Smooth muscle cell (in vitro differentiated cells): ENCODE data around the gene TRDMT1. TPM values are rescaled to one million over a fixed set of nuclear protein-coding genes. Genes with fewer than 3 reads are reported as not detected.
A peak's percentile ranks its signal among the peaks of the same experiment; 100 is the strongest.

Source experiments
- DNase-seq: peaks from one replicate; lab custom pipeline; 2025; ENCODE audit not compliant: unreplicated experiment; lab: John Stamatoyannopoulos, UW
- H2AFZ ChIP-seq: fragments of 200-600 bp; sonication (generic); 2 replicates; pipeline ENCODE4 v1.6.0; 2016; ENCODE audit warnings: antibody characterized with exemption, low read depth, mild to moderate bottlenecking
- H3F3A ChIP-seq: fragments of 200-600 bp; sonication (generic); 2 replicates; pipeline ENCODE4 v1.6.0; 2017; ENCODE audit warnings: antibody characterized with exemption, low read depth
- H3K27ac ChIP-seq: fragments of 200-600 bp; sonication (generic); 2 replicates; pipeline ENCODE4 v1.5.1; 2016; ENCODE audit warnings: low read depth, mild to moderate bottlenecking
- H3K27me3 ChIP-seq: fragments of 200-600 bp; sonication (generic); 2 replicates; pipeline ENCODE4 v1.6.1; 2016; ENCODE audit warnings: low read depth, mild to moderate bottlenecking
- H3K36me3 ChIP-seq: fragments of 200-600 bp; sonication (generic); 2 replicates; pipeline ENCODE4 v1.5.1; 2016; ENCODE audit warnings: low read depth
- H3K4me1 ChIP-seq: fragments of 200-600 bp; sonication (generic); 2 replicates; pipeline ENCODE4 v1.5.1; 2016; ENCODE audit warnings: low read depth
- H3K4me2 ChIP-seq: fragments of 200-600 bp; sonication (generic); 2 replicates; pipeline ENCODE4 v1.6.0; 2016; ENCODE audit warnings: mild to moderate bottlenecking
- H3K4me3 ChIP-seq: fragments of 200-600 bp; sonication (generic); 2 replicates; pipeline ENCODE4 v1.5.1; 2016; ENCODE audit warnings: mild to moderate bottlenecking
- H3K79me2 ChIP-seq: fragments of 200-600 bp; sonication (generic); 2 replicates; pipeline ENCODE4 v1.6.0; 2016; ENCODE audit warnings: low read depth, mild to moderate bottlenecking
- H3K9ac ChIP-seq: fragments of 200-600 bp; sonication (generic); 2 replicates; pipeline ENCODE4 v1.6.0; 2016; ENCODE audit warnings: low read depth
- H3K9me3 ChIP-seq: fragments of 200-600 bp; sonication (generic); replicated peaks from 2 replicates; pipeline ENCODE4 v1.5.1; 2016; ENCODE audit warnings: low read depth
- H4K20me1 ChIP-seq: fragments of 200-600 bp; sonication (generic); 2 replicates; pipeline ENCODE4 v1.6.0; 2016; ENCODE audit warnings: low read depth
- WGBS: methylation state at CpG from one replicate; pipeline ENCODE4 v1.1.7; 2016; ENCODE audit warnings: low lambda C conversion rate; 5-methylcytosine and 5-hydroxymethylcytosine counted together
- polyA plus RNA-seq: library from polyadenylated mRNA; unstranded; fragments of >200 nt; fragmentation: Nextera tagmentation; extraction: Ambion mirVana; gene quantifications from 2 replicates; pipeline ENCODE4 v1.2.1, GENCODE V29; 2016
- total RNA-seq: library from RNA; depleted of rRNA; stranded (reverse); fragments of >200 nt; gene quantifications from 2 replicates; pipeline ENCODE4 v1.2.3, GENCODE V29; 2014
- TF ChIP-seq, protein P1 (sequence below): fragments of 200-600 bp; sonication (generic); IDR thresholded peaks from 2 replicates; pipeline ENCODE4 v1.5.1; 2017; ENCODE audit warnings: borderline replicate concordance, mild to moderate bottlenecking, antibody characterized with exemption; ENCODE audit not compliant: insufficient read depth, poor library complexity, severe bottlenecking

Gene TRDMT1
- total and polyA plus RNA-seq, 2 experiments from 2014 or later, result 2.5 to 7.3 TPM

DNA sequence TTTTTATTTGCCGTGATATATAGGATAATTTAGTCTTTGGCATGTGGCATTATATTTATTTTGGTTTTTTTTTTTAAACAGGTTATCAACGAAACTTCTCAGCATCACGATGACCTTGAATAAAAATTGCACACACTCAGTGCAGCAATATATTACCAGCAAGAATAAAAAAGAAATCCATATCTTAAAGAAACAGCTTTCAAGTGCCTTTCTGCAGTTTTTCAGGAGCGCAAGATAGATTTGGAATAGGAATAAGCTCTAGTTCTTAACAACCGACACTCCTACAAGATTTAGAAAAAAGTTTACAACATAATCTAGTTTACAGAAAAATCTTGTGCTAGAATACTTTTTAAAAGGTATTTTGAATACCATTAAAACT lies 35.7 kb upstream of the TRDMT1 start:
- Histone ChIP-seq H3K27ac (peak overlapping the region; percentile 99), H2AFZ (no peak overlapping the region), H3F3A (peaks cover 62% of the 10 kb centered on the region), H3K4me1 (peaks cover 8% of the 10 kb centered on the region), H3K9ac (no peak overlapping the region), H3K79me2 (peaks cover 34% of the 10 kb centered on the region), H4K20me1 (peaks cover 66% of the 10 kb centered on the region), H3K27me3 (no peaks in the 10 kb centered on the region), H3K36me3 (peaks cover 42% of the 10 kb centered on the region), H3K4me2 (peak overlapping the region; percentile 96), H3K9me3 (no peaks in the 10 kb centered on the region), H3K4me3 (no peak overlapping the region)
- 92% methylated on average over 5 of the region's 5 CpGs for WGBS
- TF ChIP-seq, protein P1, sequence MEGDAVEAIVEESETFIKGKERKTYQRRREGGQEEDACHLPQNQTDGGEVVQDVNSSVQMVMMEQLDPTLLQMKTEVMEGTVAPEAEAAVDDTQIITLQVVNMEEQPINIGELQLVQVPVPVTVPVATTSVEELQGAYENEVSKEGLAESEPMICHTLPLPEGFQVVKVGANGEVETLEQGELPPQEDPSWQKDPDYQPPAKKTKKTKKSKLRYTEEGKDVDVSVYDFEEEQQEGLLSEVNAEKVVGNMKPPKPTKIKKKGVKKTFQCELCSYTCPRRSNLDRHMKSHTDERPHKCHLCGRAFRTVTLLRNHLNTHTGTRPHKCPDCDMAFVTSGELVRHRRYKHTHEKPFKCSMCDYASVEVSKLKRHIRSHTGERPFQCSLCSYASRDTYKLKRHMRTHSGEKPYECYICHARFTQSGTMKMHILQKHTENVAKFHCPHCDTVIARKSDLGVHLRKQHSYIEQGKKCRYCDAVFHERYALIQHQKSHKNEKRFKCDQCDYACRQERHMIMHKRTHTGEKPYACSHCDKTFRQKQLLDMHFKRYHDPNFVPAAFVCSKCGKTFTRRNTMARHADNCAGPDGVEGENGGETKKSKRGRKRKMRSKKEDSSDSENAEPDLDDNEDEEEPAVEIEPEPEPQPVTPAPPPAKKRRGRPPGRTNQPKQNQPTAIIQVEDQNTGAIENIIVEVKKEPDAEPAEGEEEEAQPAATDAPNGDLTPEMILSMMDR, result no peak
- no peak for DNase-seq

- no peaks in the 10 kb centered on the region for H3K9me3 ChIP-seq
- peaks cover 13% of the 10 kb centered on the region for H3K4me1 ChIP-seq
- no peaks in the 10 kb centered on the region for H3K27me3 ChIP-seq
- peaks cover 39% of the 10 kb centered on the region for H3K79me2 ChIP-seq
- peak overlapping the region; percentile 96 for H3K4me2 ChIP-seq
- H3K4me3 ChIP-seq, result peak overlapping the region; percentile 2
- peak overlapping the region; percentile 99 for H3K27ac ChIP-seq
- H2AFZ ChIP-seq, result no peak overlapping the region
- H3F3A ChIP-seq, result peaks cover 68% of the 10 kb centered on the region
- no peak for DNase-seq
- H3K9ac ChIP-seq, result no peak overlapping the region
- TF ChIP-seq, protein P1, result no peak
- peaks cover 45% of the 10 kb centered on the region for H3K36me3 ChIP-seq
- 93% methylated on average over 1 of the region's 1 CpG for WGBS
- H4K20me1 ChIP-seq, result peaks cover 72% of the 10 kb centered on the region
Observed at GRCh38 chr10:17236468-17237148, 35.1 kb upstream of the TRDMT1 start.

- TF ChIP-seq, protein P1, result peak; percentile 20
- Histone ChIP-seq H3K27ac (peak overlapping the region; percentile 99), H3K4me2 (peak overlapping the region; percentile 96), H4K20me1 (peaks cover 86% of the 10 kb centered on the region), H2AFZ (no peak overlapping the region), H3K9me3 (no peaks in the 10 kb centered on the region), H3K27me3 (no peaks in the 10 kb centered on the region), H3K79me2 (peaks cover 54% of the 10 kb centered on the region), H3K9ac (no peak overlapping the region), H3K36me3 (peaks cover 50% of the 10 kb centered on the region), H3F3A (peaks cover 82% of the 10 kb centered on the region), H3K4me1 (peaks cover 19% of the 10 kb centered on the region), H3K4me3 (peak overlapping the region; percentile 90)
- WGBS, result 73% methylated on average over 8 of the region's 8 CpGs
- DNase-seq, result no peak
Observed at GRCh38 chr10:17235136-17235535, 33.7 kb upstream of the TRDMT1 start.

- no peak overlapping the region for H2AFZ ChIP-seq
Observed at GRCh38 chr10:17234431-17234945, 33.0 kb upstream of the TRDMT1 start.

More at GRCh38 chr10:17234431-17234945, 33.0 kb upstream of the TRDMT1 start:
- DNase-seq, result no peak
- Histone ChIP-seq H3K9ac (no peak overlapping the region), H3K4me1 (peaks cover 19% of the 10 kb centered on the region), H3K36me3 (peaks cover 50% of the 10 kb centered on the region), H3F3A (peaks cover 85% of the 10 kb centered on the region), H4K20me1 (peaks cover 93% of the 10 kb centered on the region), H3K9me3 (no peaks in the 10 kb centered on the region), H3K27ac (peak overlapping the region; percentile 99), H3K4me2 (peak overlapping the region; percentile 96), H3K4me3 (peak overlapping the region; percentile 90), H3K79me2 (peaks cover 61% of the 10 kb centered on the region), H3K27me3 (no peaks in the 10 kb centered on the region)
- TF ChIP-seq, protein P1, result no peak
- 92% methylated on average over 5 of the region's 5 CpGs for WGBS
